Inflammatory macrophage (primary cell): Measurements from ENCODE around the gene ZDHHC8.
A peak's percentile ranks its signal among the peaks of the same experiment; 100 is the strongest.
"Not testable (repeated sequence)": the region's sequence is repeated elsewhere in the genome, so short reads cannot be mapped to it uniquely, and the experiment has no call there.

Experiments
- DNase-seq, 2 donors: peaks; one replicate each; pipeline ENCODE4 v3.0.0-alpha.2; 2020 to 2022

Gene ZDHHC8

GRCh38 chr22:20145206-20145831, 13.7 kb downstream of the ZDHHC8 start:
- DNase-seq, result peak; percentile 9 to 38

- no peak for DNase-seq
These were observed 14.2 kb downstream of the ZDHHC8 start for GRCh38 chr22:20145832-20146223.

GRCh38 chr22:20146777-20147176, 15.2 kb downstream of the ZDHHC8 start:
- no peak for DNase-seq

DNA sequence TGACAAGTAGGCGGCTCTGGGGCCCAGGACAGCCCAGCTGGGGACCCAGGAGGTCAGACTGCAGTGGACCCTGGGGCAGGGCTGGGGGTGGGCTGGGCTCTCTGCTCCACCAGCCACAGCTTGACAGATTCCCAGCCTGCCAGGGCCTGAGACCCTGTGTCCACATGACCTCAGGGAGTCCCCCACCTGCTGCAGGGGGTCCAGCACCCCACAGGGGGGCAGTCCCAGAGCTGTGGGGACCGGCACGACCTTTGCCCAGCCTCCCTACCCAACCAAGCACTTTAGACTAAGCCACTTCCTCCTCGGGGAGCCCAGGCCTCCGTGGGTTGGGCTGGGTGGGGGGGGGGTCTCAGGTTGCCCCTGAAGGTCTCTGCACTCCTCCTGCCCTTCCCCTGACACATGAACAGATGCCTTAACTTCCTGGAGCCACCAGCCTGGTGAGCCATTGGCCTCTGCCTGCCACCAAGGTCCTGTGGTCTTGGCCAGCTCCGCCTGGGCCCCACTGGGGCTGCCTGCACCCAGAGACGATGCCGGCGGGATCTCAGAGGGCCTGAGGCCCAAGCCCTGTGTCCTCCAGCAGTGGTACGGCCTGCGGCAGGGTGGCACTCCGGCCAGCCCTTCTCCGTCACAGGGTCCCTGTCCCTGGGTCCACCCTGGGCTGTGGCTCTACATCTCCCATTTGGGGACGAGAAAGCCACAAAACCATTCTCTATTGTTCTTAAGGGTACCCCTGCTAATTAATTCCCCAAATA, 15.8 kb downstream of the ZDHHC8 start:
- no peak for DNase-seq

DNA sequence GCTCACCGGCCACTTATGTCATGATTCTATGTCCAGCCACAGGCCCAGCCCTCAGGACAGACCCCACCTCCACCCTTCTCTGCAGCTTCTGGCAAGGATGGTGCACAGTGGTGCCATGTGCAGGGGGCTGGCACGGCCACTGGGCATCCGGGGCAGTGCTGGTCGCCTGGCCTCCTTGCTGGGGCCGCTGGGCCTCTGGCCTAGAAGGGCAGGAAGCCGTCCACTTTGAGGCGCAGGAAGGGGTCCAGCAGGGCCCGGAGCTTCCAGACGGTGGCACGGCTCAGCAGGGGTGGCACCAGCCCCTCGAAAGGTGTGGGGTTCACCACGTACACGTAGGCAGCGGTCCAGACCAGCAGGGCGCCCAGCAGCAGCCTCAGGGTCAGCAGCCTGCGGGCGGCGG, 16.8 kb downstream of the ZDHHC8 start:
- no peak for DNase-seq

DNA sequence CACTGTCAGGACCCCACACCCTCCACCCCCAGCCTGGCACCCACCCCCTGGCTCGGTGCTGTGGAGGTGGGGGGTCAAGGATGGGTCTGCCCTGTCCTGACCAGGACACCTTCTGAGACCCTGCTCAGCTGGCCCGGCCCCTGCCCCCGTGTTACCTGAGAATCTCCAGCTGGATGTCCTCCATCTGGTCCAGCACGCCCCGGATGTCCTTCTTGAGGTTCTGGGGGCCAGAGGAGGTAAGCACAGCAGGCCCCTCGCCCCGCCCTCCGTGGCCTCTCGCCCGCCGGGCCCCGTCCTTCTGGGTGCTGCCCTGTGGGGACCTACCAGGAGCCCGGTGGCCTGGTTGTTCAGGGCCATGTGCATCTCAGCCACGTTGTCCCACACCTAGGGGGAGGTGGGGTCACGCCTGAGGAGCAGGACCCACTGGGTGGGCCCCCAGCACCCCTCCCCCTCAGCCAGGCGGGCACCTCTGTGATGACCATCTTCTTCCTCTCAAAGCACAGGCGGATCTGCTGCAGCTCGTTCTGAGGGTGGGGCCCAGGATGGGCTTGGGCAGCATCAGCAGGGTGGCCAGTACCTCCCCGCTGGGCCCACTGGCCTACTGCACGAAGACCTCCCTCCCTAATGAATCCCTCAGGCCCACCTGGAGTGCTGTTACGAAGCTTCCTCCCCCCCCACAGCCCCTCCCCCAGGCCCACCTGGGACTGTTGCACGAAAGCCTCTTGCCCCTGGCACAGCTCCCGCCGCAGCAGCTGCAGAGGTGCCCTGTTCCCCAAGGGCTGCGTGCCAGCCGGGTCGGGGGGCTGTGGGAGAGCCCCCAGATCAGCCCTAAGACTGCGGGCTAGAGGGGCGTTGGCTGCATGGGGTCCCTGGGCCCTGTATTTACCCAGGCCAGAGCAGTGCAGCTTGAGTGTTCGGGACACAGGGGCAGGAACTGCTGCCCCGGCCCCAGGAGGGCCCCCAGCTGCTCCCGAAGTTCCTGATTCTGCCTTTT, 17.9 kb downstream of the ZDHHC8 start:
- DNase-seq, result no peak

GRCh38 chr22:20150381-20151275, 19.0 kb downstream of the ZDHHC8 start, which contains the start of gene CCDC188:
Gene CCDC188, minus strand, starts transcription at chr22:20151055. Its CDS starts 69 bp downstream, at chr22:20150986.
- DNase-seq, result no peak

DNA sequence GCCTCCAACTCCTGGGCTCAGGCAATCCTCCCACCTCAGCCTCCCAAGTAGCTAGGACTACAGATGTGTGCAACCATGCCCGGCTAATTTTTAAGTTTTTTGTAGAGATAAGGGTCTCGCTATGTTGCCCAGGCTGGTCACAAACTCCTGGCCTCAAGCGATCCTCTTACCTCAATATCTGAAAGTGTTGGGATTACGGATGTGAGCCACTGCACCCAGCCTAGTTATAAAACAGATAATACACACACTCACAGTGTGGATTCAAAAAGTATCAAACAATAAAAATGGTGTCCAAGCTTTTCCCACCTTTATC, 19.6 kb downstream of the ZDHHC8 start:
- no peak for DNase-seq

DNA sequence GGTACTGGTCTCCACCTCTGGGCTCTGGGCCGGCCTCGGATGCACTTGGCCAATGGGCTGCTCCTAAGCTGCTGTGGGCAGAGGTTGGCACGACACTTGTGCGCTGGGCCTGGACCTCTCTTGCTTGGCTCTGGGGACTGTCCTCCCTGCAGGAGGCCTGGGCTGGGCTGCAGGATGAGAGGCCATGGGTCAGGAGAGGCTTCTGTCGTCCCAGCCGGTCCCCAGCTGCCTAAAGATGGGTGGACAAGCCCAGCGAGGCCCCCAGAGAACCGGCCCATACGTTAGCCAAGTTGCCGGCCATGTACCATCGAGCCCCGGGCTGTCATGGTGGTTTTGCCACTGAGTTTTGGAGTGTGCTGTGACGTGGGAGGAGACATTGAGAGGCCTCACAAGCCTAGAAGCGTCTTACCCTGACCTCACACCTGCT, 20.9 kb downstream of the ZDHHC8 start:
- DNase-seq, result no peak

DNA sequence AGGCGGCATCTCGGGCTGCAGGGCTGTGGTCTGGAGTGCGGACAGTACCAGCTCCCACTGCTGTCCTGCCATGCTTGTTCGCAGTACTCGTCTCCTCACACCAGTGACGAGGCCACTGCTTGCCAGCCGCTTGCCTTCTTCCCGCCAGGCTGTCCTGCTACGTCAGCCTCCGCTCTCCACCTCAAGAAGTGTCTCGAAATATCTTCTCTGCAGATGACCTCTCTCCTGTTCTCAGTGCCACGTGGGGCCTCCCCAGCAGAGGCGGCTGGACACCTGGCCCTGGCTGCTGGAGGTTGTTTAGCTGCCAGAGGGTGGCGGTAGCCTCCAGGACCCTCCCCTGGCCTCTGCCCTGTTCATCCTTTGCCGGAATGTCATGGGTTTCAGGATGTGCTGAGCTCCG, 22.3 kb downstream of the ZDHHC8 start:
- no peak for DNase-seq

DNA sequence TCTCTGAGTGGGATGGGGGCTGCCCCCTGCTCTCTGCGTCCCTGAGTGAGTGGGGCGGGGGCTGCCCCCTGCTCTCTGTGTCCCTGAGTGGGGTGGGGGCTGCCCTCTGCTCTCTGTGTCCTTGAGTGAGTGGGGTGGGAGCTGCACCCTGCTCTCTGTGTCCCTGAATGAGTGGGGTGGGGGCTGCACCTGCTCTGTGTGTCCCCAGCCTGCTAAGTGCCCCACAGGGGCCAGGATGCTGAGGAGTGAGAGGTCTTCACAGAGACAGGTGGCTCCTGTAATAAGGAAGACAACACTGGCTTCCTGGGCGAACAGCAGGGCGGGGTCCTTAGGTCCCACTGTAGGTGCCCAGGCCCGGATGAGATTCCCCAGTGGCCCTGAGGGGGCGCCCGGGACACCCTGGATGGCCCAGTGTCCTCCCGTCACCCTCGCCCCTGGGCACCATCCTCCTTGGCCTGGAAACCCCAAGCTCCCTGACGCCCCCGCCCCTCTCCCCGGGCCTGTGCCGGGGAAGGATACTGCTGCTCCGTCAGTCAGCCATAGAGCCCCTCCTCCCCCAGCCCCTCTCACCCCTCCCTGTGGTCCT, 23.1 kb downstream of the ZDHHC8 start:
- no peak for DNase-seq

GRCh38 chr22:20155330-20156041, 23.9 kb downstream of the ZDHHC8 start:
- DNase-seq, result peak; percentile 34 to 57

DNA sequence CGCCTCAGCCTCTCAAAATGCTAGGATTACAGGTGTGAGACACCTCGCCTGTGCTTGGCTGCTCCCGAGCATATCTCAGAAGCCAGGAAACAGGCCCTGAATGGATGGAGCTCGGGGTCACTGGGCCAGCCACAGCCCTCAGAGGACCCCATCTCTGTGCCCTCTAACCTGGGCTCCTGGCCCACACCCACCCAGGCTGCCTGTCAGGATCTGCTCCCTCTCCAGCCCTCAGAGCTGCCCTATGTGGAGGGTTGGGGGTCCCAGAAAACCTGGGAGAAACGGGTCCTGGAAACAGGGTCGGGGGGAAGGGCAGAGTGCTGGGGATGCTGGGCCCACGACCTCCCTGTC, 24.4 kb downstream of the ZDHHC8 start:
- no peak for DNase-seq

- DNase-seq, result peak; percentile 69 to 77
These were observed 25.2 kb downstream of the ZDHHC8 start for GRCh38 chr22:20156611-20157429.

DNA sequence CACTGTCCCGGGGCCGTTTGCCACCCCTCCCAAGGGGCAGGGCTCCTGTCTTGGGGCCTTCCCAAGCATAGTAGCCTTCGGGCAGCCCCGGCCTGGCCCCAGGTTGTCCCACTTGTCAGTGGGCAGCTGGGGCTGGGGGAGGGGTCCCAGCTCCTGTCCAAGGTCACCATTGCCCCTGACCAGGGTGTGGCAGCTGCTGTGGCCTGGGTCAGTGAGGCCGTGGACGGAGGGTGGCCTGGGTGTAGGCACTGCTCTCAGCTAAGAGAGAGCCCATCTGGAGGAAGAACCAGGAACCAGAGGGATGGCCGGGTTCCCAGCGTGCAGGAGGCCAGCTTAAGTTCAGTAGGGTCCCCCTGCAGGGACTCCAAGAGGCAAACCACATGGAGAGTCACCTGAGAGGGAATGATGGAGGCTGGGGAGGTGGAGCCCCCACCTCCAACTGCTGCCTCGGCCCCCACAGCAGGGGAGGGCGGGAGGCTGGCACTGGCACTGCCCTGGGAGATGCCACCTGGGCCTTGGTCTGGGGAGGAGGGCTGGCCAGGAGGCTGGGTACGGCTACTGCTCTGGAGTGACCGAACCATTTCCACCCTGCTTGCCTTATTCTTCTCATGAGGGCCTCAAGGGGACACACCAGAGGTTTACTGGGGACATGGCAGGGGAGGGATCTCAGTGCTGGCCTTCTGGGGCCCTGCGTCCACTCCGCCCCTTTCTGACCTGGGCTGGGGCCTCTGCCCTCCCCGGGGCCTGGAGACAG, 26.0 kb downstream of the ZDHHC8 start:
- no peak for DNase-seq

DNA sequence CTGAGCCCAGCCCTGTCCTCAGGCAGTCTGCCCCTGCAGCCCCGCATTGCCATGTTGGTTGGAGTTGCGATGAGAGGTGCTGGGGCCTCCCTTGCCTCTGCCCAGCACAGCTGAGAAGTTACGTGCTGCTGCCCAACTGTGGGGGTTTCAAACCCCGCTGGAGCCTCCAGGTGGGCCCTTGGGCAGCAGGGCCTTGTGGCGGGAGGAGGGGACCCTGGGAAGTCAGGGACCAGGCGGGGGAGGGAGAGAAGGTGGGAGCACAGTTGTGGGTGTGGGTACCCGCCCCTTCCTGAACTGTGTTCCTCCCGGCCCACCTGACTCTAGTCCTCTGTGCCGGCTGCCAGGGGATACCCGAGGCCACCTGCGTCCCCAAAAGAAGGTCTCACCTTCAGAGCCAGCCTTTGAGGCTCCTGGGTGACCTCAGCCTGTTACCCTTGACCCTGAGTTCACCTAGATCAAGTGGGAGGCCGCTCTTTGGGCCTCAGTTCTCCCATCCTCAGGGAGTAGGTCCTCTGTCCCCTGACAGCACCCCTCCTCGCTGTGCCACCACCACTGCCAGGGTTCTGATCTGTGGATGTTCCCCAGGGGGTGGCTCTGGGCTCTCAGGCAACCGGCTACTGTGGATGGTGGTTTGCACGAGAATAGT, 26.9 kb downstream of the ZDHHC8 start:
- DNase-seq, result no peak

DNA sequence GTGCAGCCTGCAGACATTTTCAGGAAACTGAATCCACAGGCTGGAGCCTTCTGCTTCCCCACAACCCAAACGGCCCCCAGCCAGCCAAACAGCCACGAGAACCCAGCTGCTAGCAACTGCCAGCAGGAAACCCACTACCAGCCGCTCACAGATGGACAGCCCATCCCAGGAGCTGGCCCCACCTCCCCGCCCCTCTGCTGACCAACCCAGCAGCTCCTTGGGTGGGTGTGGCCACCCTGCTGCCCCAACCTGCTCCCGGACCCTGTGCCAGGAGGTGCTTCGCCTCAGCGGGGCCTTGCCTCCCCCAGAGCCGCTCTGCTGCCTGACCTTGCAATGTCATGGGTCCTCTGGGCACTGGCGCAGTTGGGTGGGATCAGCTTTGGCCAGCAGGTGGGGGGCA, 27.5 kb downstream of the ZDHHC8 start:
- no peak for DNase-seq

GRCh38 chr22:20159531-20159930, 27.9 kb downstream of the ZDHHC8 start:
- not testable (repeated sequence) for DNase-seq

GRCh38 chr22:20160041-20160440, 28.4 kb downstream of the ZDHHC8 start:
- no peak for DNase-seq
